Measurements from ENCODE around the gene NCKAP5L. TPM values are rescaled to one million over a fixed set of nuclear protein-coding genes. Genes with fewer than 3 reads are reported as not detected.
A peak's percentile ranks its signal among the peaks of the same experiment; 100 is the strongest.

NCKAP5L gene
- total and polyA plus RNA-seq, 4 experiments from 2014 or later, result 0.20 to 11.2 (median 7.0) TPM

- POLR2A ChIA-PET (ENCODE audit: partially characterized antibody), result no interaction called here
- H3K4me1 Mint-ChIP-seq, result peaks cover 23 to 44% (median 33%) of the 10 kb centered on the region in 4 donors
- H3K27me3 Mint-ChIP-seq, result peaks cover 4 to 6% of the 10 kb centered on the region in 2 donors
- Histone ChIP-seq H3K27me3 (ENCODE audit: insufficient read depth, low read length) (peaks cover 3% of the 10 kb centered on the region), H3K9me3 (ENCODE audit: control insufficient read depth in 1 of 2, low read length in 2 of 2) (no peaks in the 10 kb centered on the region), H3K36me3 (ENCODE audit: insufficient read depth, low read length) (no peaks in the 10 kb centered on the region), H3K27ac (ENCODE audit: low read depth, low read length) (no peak overlapping the region), H3K4me3 (ENCODE audit: low read length in 2 of 2) (no peak overlapping the region), H3K4me1 (ENCODE audit: insufficient read depth, low read length) (peaks cover 31% of the 10 kb centered on the region)
- H3K36me3 Mint-ChIP-seq, result no peaks in the 10 kb centered on the region
- intact Hi-C loops (cut with micrococcal nuclease), result no loop called here
- CTCF ChIA-PET (ENCODE audit: partially characterized antibody), result interaction anchor here (0.7 to 1.6 kb wide), 3 partner anchors 99 to 488 kb away, joined by 3 to 4 read pairs (median 3); no protein-coding TSS in a partner anchor
- no peak overlapping the region for H3K4me3 Mint-ChIP-seq
- H3K27ac Mint-ChIP-seq, result peak overlapping the region in 1 of 7 donors; percentile 29
- DNase-seq, result no peak
- H3K9me3 Mint-ChIP-seq, result peaks cover 0 to 2% (median 0%) of the 10 kb centered on the region in 8 donors
Observed at GRCh38 chr12:49846032-49846431, 17.8 kb upstream of the NCKAP5L start.

DNA sequence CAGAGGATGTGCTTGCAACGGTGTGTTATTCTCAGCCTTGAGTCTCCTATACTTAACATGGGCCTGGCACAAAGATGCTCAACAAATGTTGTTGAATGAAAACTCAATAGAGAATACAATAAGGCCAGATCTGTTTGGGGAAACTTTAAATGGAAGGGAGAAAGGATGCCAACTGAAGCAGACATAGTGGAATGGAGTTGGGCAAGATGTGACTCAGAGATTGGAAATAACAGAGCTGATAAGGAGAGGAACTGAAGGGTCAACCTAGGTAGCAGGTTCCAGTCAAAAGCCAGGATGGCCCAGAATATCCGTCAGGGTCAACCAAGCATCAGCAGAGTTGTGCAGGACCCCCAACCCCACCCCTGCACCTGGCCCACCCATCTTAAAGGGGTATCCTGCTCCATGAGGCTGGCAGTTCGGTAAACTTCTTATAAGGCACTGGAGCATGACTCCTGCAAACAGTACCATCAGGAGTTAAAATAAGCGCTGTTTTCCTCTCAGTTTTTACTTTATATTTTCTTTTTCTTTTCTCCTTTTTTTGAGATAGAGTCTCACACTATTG, 15.7 kb upstream of the NCKAP5L start:
- intact Hi-C loops (cut with micrococcal nuclease), result loop anchor here (1.0 to 2.0 kb wide), 3 partner anchors 16 to 305 kb away; partner anchors contain the start of genes KCNH3, NCKAP5L and TMBIM6
- H3K27ac ChIP-seq (ENCODE audit: low read depth, low read length), result no peak overlapping the region
- POLR2A ChIA-PET (ENCODE audit: partially characterized antibody), result interaction anchor here (1.5 to 6.3 kb wide), 4 partner anchors 12 to 103 kb away, joined by 7 to 67 read pairs (median 31); partner anchors contain the start of genes NCKAP5L and TMBIM6

DNA sequence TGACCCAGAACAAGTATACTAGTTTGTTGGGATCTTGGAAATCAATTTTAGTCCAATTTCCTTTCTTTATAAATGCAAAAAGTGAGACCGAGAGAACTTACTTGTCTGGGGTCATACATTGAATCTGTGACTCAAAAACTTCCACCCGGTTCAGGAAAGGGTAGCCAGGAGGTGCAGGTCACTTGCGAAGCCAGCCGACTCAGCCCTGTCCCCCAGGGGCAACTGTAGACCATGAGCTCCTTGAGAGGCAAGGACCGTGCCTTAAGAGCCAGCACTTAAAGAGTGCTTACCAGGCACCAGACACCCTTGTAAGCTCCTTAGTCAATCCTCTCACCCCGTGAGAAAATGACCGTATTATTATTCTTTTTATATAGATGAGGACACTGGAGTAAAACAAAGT, 15.2 kb upstream of the NCKAP5L start:
- CTCF ChIA-PET (ENCODE audit: partially characterized antibody), result interaction anchor here (0.6 to 1.7 kb wide), 5 partner anchors 15 to 139 kb away, joined by 3 to 5 read pairs (median 4); partner anchors contain the start of gene TMBIM6
- peaks cover 2% of the 10 kb centered on the region for H3K27me3 ChIP-seq (ENCODE audit: insufficient read depth, low read length)
- H3K27ac ChIP-seq (ENCODE audit: low read depth, low read length), result peak overlapping the region; percentile 76
- no peaks in the 10 kb centered on the region for H3K9me3 ChIP-seq (ENCODE audit: control insufficient read depth in 1 of 2, low read length in 2 of 2)
- peaks cover 23 to 48% (median 38%) of the 10 kb centered on the region in 4 donors for H3K4me1 Mint-ChIP-seq
- H3K4me3 Mint-ChIP-seq, result peak overlapping the region; percentile 91 to 97 (median 94)
- POLR2A ChIA-PET (ENCODE audit: partially characterized antibody), result interaction anchor here (0.6 to 6.3 kb wide), 12 partner anchors 8 to 713 kb away, joined by 3 to 67 read pairs (median 4); partner anchors contain the start of genes NCKAP5L and TMBIM6
- no peak for DNase-seq
- H3K27ac Mint-ChIP-seq, result peak overlapping the region; percentile 86 to 97 (median 95)
- H3K36me3 Mint-ChIP-seq, result peaks cover 0 to 3% of the 10 kb centered on the region in 2 donors
- H3K4me1 ChIP-seq (ENCODE audit: insufficient read depth, low read length), result peaks cover 31% of the 10 kb centered on the region
- peaks cover 0 to 2% (median 0%) of the 10 kb centered on the region in 8 donors for H3K9me3 Mint-ChIP-seq
- intact Hi-C loops (cut with micrococcal nuclease), result loop anchor here (1.0 to 2.0 kb wide), 3 partner anchors 15 to 305 kb away; partner anchors contain the start of genes KCNH3, NCKAP5L and TMBIM6
- no peaks in the 10 kb centered on the region for H3K27me3 Mint-ChIP-seq
- H3K4me3 ChIP-seq (ENCODE audit: low read length in 2 of 2), result peak overlapping the region; percentile 84 to 90
- H3K36me3 ChIP-seq (ENCODE audit: insufficient read depth, low read length), result no peaks in the 10 kb centered on the region

More for the DNA sequence above, 15.7 kb upstream of the NCKAP5L start:
- Histone ChIP-seq H3K9me3 (ENCODE audit: control insufficient read depth in 1 of 2, low read length in 2 of 2) (no peaks in the 10 kb centered on the region), H3K27me3 (ENCODE audit: insufficient read depth, low read length) (peaks cover 3% of the 10 kb centered on the region), H3K4me3 (ENCODE audit: low read length in 2 of 2) (no peak overlapping the region), H3K4me1 (ENCODE audit: insufficient read depth, low read length) (peaks cover 31% of the 10 kb centered on the region), H3K36me3 (ENCODE audit: insufficient read depth, low read length) (no peaks in the 10 kb centered on the region)
- H3K4me1 Mint-ChIP-seq, result peaks cover 23 to 44% (median 36%) of the 10 kb centered on the region in 4 donors
- H3K9me3 Mint-ChIP-seq, result peaks cover 0 to 2% (median 0%) of the 10 kb centered on the region in 8 donors
- peak overlapping the region in 3 of 7 donors; percentile 31 to 96 (median 86) for H3K27ac Mint-ChIP-seq
- CTCF ChIA-PET (ENCODE audit: partially characterized antibody), result interaction anchor here (1.3 to 1.5 kb wide), 2 partner anchors 23 to 103 kb away, joined by 4 read pairs; partner anchors contain the start of gene TMBIM6
- DNase-seq, result no peak
- H3K36me3 Mint-ChIP-seq, result peaks cover 0 to under 1% of the 10 kb centered on the region in 2 donors
- H3K27me3 Mint-ChIP-seq, result peaks cover 0 to 3% of the 10 kb centered on the region in 2 donors
- peak overlapping the region in 4 of 8 donors; percentile 21 to 94 (median 58) for H3K4me3 Mint-ChIP-seq

DNA sequence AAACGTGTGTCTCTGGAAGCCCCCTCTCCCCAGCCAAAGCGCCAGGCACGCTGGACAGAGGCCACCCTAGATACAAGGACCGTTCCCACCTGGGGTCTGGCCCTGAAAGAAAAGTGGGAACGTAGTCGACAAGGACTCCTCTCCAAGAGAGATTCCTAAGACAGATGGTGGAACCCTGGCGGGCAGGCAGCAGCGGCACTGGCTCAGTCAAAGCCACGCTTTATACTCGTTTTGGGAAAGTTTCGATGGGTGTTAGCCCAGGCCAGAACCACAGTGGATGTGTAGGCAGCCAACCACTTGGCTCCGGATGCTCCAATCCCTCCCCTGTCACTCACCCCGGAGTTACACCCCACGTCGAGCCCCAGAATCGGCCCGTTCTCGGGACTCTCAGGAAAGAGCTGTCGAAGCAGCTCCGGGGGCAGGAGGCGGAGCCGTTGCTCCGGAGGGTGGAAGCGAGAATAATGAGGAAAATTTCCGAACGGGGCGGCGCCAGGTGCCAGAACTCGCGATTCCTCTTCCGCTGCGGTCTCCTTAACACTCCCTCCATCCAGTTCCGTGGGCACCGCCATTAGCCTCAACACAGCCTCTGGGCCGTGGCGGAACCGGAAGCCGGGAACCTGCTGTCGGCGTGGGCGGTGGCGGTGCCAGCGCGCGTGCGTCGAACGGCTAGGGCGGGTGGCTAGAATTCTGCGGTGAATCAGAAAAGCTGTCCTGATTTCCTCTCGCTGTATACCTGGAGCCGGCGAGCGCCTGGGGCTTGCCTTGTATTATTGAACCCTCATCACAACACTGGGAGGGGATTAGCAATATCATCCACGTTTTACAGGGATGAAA, 14.5 kb upstream of the NCKAP5L start, which contains the start of gene BCDIN3D:
TSS of gene BCDIN3D (minus strand) at position 588 of the 834 bp plus-strand sequence. CDS start at position 569, 19 bp downstream.
- peak within 1 kb of the TSS; percentile 76 for H3K27ac ChIP-seq (ENCODE audit: low read depth, low read length)
- peaks cover 0 to 2% (median 0%) of the 10 kb centered on the region in 8 donors for H3K9me3 Mint-ChIP-seq
- no peaks in the 10 kb centered on the region for H3K36me3 ChIP-seq (ENCODE audit: insufficient read depth, low read length)
- H3K27me3 ChIP-seq (ENCODE audit: insufficient read depth, low read length), result no peaks in the 10 kb centered on the region
- peaks cover 0 to 6% of the 10 kb centered on the region in 2 donors for H3K36me3 Mint-ChIP-seq
- CTCF ChIA-PET (ENCODE audit: partially characterized antibody), result interaction anchor here (0.6 to 1.7 kb wide), 6 partner anchors 14 to 206 kb away, joined by 3 to 5 read pairs (median 4); partner anchors contain the start of gene TMBIM6
- DNase-seq, result peak; percentile 90 to 93 (median 91)
- H3K4me1 Mint-ChIP-seq, result peaks cover 23 to 48% (median 39%) of the 10 kb centered on the region in 4 donors
- peak within 1 kb of the TSS; percentile 86 to 97 (median 95) for H3K27ac Mint-ChIP-seq
- peaks cover 31% of the 10 kb centered on the region for H3K4me1 ChIP-seq (ENCODE audit: insufficient read depth, low read length)
- peak within 1 kb of the TSS; percentile 84 to 90 for H3K4me3 ChIP-seq (ENCODE audit: low read length in 2 of 2)
- H3K4me3 Mint-ChIP-seq, result peak within 1 kb of the TSS; percentile 91 to 97 (median 94)
- intact Hi-C loops (cut with micrococcal nuclease), result loop anchor here (1.0 to 2.0 kb wide), 3 partner anchors 14 to 304 kb away; partner anchors contain the start of genes KCNH3, NCKAP5L and TMBIM6
- no peaks in the 10 kb centered on the region for H3K27me3 Mint-ChIP-seq
- no peaks in the 10 kb centered on the region for H3K9me3 ChIP-seq (ENCODE audit: control insufficient read depth in 1 of 2, low read length in 2 of 2)
- POLR2A ChIA-PET (ENCODE audit: partially characterized antibody), result interaction anchor here (0.6 to 6.3 kb wide), 12 partner anchors 8 to 712 kb away, joined by 3 to 67 read pairs (median 4); partner anchors contain the start of genes NCKAP5L and TMBIM6

- POLR2A ChIA-PET (ENCODE audit: partially characterized antibody), result interaction anchor here (0.8 to 6.3 kb wide), 5 partner anchors 8 to 98 kb away, joined by 3 to 67 read pairs (median 11); partner anchors contain the start of genes NCKAP5L and TMBIM6
- H3K27ac Mint-ChIP-seq, result peak overlapping the region in 3 of 7 donors; percentile 30 to 66 (median 35)
Observed at GRCh38 chr12:49838973-49839633, 10.9 kb upstream of the NCKAP5L start.

More at GRCh38 chr12:49838973-49839633, 10.9 kb upstream of the NCKAP5L start:
- CTCF ChIA-PET (ENCODE audit: partially characterized antibody), result interaction anchor here (0.8 to 5.8 kb wide), 23 partner anchors 8 to 378 kb away, joined by 3 to 53 read pairs (median 4); partner anchors contain the start of genes NCKAP5L and TMBIM6
- H3K36me3 ChIP-seq (ENCODE audit: insufficient read depth, low read length), result no peaks in the 10 kb centered on the region
- H3K27me3 Mint-ChIP-seq, result no peaks in the 10 kb centered on the region
- DNase-seq, result peak in 4 of 5 donors; percentile 39 to 52 (median 48)
- H3K4me3 Mint-ChIP-seq, result peak overlapping the region in 2 of 8 donors; percentile 32 to 55
- peaks cover 22% of the 10 kb centered on the region for H3K4me1 ChIP-seq (ENCODE audit: insufficient read depth, low read length)
- H3K27me3 ChIP-seq (ENCODE audit: insufficient read depth, low read length), result no peaks in the 10 kb centered on the region
- peaks cover 0 to 6% of the 10 kb centered on the region in 2 donors for H3K36me3 Mint-ChIP-seq
- H3K4me1 Mint-ChIP-seq, result peaks cover 21 to 42% (median 28%) of the 10 kb centered on the region in 4 donors
- no peak overlapping the region for H3K4me3 ChIP-seq (ENCODE audit: low read length in 2 of 2)
- intact Hi-C loops (cut with micrococcal nuclease), result loop anchor here (1.0 to 2.0 kb wide), 4 partner anchors 63 to 194 kb away; partner anchors contain the start of gene TMBIM6
- H3K9me3 Mint-ChIP-seq, result peaks cover 0 to 2% (median 0%) of the 10 kb centered on the region in 8 donors
- no peaks in the 10 kb centered on the region for H3K9me3 ChIP-seq (ENCODE audit: control insufficient read depth in 1 of 2, low read length in 2 of 2)
- H3K27ac ChIP-seq (ENCODE audit: low read depth, low read length), result no peak overlapping the region
